Islet precursor cell (in vitro differentiated cells): Measurements from ENCODE around the gene RALA.

Experiments used
- DNase-seq: peaks from one replicate; pipeline ENCODE4 v3.0.0-alpha.2; 2018

Gene RALA

DNA sequence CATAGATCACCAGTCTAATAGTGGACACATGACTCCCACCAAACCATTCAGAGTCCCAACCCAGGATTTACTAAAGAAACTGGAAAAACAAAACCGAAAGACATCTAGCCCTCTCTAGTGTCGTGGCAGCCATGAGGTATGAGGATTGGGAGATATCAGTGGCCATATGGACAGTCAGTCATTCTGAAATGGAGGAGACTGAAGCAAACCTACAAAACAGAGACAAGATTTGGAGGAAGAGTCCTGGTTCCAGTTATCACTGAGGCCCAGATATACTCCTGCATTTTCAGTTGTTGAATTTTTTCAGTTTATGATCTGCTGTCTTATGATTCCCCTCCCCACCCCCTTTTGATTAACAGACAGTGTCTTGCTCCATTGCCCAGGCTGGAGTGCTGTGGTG is 9.1 kb upstream of the RALA start:
- no peak for DNase-seq

DNA sequence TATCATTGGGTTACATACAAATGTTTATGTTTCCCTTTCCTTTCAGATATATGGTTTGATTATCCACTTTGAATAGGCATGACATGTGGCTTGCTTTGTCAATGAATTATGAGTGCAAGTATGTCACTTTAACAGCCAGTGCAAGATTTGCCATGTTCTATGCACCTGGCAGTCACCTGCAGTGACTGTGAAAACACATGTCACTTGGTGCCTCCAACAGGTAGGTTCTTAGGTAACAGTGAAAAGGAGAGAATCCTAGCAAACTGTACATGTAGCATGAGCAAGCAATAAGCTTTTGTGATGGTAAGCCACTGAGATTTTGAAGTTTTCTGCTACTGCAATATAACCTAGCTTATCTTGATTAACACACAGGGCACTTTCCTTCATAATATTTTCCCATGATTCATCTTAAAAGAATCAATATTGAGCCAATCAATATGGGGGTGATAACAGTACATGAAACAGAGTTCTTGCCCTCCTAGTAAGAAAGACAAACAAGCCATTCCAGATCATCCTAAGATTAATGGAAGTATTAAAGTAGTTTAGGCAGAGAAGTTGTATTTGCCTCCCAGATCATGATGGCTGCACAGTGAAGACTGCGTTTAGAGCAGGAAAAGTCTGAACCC is 7.9 kb upstream of the RALA start:
- no peak for DNase-seq

DNA sequence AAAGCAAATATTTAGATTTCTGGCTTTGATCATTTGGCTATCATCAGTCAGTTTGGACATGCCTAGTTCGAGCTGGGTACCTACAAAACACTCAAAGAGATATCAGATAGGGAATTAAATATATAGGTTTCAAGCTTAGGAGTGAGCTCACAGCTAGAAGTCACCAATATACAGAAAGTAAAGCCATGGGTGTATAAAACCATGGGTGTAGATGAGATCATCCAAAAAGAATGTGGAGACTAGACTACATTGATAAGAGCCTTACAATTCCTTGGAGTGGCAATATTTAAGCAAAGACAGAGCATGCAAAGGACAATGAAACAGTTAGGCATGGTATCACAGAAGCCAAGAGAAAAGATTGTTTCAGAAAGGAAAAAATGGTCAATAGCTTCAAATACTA is 7.2 kb upstream of the RALA start:
- DNase-seq, result no peak

DNA sequence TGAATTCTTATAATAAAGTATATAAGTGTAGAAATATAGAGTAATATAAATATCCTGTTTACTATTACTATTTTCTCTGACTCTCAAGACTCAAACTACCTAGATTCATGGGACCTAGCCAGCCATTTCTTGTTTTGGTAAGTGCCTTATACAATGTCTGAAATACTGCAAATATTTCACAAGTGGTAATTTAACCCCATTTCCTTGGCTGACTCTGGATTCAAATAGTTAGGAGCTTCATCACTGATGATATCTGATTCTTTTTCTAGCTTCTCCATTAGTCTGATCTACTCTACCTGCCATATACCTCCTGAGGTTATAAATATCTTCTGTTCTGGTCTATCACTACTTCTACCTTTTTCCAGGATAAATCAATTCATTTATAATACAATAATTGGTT is 6.4 kb upstream of the RALA start:
- no peak for DNase-seq

DNA sequence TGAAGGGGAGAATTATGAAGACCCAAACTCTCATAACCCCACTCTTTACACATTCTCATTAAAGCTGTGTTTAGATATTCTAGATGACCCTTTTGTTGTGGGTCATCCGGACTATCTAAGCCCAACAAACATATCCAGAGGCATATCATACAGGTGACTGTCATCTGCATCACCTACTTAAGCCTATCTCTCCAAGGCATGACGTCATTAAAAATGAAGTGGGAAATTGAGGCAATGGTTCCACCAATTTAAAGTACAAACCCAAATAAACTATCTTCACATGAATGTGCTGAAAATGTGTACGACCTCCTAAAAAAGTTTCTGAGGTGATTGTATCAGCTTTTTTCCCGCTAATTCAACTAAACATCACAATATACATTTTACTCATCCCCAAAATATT is 4.5 kb upstream of the RALA start:
- DNase-seq, result no peak

DNA sequence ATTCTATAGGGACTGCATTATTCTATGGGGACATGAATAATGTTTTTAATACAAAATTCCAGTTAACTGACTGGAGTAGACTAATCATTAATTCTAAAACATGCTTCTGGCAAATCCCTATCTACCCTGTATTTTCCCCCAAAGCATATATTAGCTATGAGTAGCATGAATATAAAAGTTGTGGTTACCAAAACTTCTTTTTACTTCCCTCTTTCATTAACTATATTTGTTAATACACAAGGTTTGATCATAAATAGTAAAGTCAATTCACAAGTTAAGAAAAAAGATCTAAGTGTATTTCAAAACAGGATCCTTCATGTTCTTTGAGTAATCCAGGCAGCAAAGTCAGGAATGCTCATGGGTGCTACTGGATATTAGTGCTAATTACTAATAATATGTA is 2.9 kb upstream of the RALA start:
- DNase-seq, result no peak

DNA sequence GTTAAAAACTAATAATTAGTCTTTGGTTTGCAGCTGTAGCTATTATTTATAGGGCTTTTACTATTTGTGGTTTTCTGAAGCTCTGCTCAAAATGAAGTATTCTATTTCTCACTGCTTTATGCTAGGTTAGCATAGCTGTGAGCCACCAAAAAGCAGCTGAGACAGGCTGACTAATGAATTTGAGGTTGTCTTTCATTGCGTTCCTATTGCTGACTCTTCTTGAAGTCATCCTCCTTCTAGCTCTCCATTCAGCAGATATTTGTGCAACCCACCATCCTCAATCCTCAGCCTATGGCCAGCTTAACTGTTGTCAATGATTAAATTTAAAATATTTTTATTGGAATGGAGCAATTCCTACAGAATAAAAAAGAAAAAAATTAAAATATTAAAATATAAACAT is 2.1 kb upstream of the RALA start:
- DNase-seq, result no peak

DNA sequence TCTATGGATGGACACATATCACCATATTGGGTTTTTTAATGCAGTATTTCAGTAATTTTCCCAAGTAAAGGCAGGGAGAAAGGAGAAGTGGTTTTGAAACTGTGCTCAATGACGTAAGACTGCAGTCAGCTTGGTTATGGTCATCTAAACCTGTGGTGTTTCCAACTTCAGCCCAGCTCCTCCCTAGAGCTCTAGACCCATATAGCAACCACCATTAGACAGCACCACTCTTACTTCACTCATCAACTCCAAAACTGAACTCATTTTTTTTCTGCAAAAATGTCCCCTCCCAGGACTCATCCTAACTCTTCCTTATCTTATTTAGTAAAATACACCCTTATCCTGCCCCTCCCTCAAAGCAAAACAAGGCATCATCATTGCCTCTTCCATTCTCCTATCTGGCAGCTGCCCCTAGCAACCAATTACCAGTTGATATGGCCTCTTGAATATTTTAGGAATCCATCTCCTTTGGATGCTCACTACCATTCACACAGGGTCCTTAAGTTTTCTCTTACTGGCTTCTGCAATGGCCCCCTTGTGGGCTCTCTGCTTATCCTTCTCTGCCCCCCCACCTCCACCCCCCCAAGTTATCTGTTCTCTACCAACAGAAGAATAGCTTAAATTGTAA is 1.5 kb upstream of the RALA start:
- DNase-seq, result no peak

DNA sequence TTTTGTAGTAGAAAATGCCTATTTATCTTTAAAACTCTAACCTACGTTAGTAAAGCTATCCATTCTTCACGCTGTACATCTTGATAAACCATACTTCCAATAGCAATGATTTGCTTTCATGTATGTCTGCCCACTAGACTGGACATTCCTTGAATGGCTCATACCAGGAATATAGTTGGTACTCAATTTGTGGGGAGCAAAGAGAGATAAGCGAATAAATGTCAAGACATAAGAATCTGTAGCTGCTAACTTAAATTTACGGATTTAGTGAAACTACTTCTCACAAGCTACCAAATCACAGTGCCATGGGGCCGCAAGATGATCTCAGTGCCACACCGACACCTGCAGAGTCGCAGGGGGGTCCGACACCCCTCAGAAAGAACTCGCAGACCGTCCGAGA is 763 bp upstream of the RALA start:
- no peak for DNase-seq

DNA sequence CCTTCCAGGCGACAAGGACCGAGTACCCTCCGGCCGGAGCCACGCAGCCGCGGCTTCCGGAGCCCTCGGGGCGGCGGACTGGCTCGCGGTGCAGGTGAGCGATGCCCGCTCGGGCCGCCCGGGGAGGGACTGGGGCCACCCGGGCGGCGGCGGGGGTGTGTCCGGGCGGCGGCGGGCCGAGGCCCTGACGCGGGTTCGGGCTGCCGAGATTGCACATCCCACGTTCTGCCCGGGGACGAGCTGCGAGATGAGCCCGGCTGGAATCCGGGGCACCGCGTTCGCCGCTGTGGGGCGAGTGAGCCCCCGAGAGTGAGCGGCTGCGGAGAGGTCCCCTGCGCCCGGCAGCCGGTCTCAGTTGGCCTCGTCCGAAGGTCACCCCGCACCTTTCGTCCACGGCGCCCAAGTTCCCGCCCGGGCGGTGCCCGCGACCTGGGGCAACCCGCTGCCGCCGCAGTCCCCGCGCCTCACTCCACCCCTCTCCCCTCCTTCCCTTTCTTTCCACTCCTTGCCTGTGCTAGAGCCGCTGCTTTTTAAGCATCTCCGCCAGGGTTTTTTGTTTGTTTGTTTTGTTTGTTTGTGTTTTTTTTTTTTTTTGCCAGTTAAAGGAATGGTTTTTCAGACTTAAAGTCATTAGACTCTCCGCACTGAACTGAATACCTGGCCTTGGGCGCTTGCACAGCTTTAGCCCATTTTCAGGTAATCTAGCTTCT is 515 bp downstream of the RALA start:
- peak; percentile 54 for DNase-seq

DNA sequence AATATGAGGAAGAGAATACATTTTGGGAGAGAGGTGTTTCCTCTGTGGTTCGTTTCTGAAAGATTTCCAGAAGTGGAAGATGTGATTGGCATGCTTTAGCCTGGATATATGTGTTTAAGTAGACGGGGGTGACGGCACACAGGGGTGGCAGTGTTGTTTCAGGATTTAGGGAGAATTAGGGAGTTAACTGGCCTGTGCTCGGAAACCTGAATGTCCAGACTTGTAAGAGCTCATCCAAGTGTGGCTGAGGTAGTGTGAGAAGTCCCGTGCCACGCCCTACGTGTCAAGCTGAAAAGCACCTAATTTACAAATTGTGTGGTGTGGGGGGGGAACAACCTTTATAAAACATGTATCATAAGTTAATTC is 1.1 kb downstream of the RALA start:
- no peak for DNase-seq

DNA sequence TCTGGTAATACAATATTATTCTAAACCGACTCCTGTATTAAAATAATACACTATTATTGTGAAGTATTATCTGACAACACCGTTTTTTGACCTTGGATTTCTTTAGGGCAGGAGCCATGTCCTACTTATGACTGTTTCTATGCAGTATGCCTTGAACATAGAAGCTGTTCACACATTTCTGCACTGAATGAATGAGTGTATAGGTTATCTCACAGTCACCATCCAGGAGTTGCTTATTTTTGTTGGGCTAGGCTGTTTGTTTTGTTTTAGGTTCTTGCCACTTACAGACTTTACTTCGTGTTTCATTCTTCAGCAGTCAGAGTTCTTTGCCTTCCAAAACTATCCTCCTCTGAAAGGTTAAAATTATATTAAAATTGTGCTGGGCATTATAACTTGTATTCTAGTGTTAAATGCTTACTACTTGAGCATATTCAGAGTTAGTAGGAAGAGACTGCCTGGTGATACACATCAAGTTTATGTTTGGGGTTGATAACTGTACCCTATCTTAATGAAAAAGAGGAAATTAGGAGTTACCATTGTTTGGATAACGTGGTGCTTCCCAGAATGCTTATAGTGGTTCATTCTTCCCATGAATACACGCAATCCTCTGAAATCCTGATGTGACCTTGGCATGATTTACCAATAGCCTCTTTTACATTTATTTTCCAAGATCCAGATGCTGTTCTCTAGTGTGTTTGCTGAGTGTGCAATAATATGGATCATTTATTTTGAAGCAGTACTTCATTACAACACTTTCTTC is 1.7 kb downstream of the RALA start:
- no peak for DNase-seq

DNA sequence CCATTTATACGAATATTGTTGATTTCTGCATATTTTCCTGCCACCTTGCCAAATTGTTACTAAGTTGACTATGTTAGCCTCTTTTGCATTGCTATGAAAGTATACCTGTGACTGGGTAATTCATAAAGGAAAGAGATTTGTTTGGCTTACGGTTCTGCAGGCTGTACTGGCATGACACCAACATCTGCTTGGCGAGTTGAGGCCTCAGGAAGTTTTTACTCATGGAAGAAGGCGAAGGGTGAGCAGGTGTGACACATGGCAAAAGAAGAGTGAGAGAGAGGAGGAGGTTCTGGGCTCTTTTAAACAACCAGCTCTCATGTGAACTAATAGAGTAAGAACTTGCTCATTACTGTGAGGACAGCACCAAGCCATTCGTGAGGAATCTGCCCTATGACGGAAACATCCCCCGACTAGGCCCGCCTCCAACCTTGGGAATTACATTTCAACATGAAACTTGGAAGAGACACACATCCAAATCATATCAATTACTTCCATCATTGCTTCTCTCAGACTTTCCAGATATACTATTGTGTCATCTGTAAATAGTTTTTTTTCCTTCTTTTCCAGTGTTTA is 8.4 kb downstream of the RALA start:
- DNase-seq, result no peak

DNA sequence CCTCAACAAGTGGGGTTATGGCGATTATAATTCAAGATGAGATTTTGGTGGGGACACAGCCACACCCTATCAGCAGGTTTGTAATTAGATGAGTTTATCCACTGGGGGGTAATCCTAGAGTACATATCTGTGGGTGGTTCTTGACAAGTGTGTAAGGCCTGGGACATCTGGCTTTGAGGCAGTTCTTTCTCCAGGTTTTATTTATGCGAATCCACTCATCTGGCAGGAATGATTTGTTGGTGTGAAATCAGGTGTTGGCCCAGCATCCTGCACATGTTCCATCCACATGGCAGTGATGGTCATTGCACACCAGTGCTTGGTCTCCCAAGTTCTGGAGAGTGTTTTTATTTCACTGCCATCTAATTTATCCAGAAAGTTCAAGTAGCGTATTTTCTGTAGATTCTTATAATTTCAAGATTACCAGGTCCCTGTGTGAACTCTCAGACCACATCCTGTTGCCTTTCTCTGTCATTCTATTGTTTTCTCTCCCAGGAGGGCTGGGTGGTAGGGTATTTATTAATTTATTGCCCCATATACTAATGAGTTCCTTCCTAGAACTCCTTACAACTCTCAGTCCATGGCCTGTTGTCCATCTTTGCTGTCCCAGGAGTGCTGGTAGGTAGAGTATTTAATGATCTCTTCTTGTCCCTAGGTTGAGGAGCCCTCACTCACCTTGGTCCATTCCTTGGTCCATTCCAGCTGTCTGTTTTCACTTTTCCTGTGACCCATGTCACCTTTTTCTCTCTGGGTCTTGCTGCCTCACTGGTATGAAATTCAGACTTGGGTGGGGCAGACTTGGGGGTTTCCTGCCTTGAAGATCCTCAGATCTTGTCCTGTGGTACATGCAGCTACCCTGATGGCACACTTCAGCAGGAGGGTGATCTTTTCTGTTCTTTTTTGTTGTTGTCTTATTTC is 10.4 kb downstream of the RALA start:
- no peak for DNase-seq

DNA sequence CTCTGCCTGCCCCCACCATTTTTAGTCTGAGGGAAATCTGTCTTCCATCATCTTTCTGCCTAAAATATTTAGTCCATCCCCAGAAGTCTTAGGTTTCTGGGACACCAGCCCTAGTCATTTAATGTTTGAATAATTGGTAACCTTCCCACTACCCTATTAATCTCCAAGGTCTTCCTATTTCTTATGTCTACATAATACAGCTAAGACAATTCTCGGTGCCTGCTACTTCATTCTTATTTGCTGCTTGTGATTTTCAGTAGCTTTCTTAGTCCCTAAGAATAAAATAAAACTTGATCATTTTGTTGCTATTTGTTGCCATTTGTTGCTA is 11.1 kb downstream of the RALA start:
- DNase-seq, result no peak

DNA sequence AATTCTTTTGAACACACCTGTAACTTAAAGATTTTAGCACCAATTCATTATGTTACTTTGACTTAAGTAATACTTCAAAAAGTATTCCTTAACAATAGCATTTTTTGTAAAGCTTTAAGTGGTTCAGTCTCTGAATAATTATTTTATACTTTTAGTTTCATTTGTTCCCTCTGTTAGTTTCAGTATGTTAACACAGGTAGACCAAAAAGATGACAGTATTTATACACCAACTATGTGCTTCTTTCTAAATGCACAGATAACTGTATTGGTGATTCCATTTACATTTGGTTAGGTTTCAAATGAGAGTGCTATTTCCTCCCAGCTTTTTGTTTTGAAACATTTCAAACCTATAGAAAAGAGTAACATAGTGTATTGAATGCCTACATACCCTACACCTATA is 14.0 kb downstream of the RALA start:
- no peak for DNase-seq

DNA sequence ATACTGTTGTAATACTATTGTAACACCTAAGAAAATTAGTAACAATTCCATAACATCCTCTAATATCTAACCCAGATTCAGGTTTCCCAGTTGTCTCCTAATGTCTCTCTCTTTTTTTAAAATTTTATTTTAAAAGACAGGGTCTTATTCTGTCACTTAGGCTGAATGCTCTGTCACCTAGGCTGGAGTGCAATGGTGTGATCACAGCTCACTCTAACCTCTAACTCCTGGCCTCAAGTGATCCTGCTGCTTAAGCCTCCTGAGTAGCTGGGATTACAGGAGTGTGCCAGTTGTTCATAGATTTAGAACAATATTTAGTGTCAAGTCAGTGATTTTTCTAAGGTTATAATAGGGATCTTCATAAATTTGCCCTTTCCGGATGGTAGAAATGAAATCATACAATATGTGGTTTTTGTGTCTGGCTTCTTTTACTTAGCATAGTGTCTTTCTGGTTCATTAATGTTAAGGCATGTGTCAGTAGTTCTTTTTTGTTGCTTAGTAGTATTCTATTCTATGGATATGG is 14.7 kb downstream of the RALA start:
- no peak for DNase-seq

DNA sequence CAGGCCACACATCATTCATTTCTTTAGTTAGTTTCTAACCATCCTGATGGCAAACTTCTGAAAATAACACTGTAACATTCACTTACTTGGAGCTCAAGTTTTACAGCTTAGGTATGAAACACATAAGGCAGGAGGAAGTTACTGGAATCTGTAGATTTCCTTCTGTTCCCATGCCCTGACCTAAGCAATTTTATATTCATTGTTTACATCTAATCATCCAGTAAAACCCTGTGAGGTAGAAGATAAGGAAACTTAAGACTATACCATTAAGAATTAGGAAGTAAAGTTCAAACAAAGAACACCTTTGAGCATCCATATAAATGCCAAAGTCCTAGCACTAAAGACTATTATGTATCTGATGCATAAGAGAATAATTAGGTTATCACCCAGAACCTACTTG is 19.5 kb downstream of the RALA start:
- DNase-seq, result no peak

DNA sequence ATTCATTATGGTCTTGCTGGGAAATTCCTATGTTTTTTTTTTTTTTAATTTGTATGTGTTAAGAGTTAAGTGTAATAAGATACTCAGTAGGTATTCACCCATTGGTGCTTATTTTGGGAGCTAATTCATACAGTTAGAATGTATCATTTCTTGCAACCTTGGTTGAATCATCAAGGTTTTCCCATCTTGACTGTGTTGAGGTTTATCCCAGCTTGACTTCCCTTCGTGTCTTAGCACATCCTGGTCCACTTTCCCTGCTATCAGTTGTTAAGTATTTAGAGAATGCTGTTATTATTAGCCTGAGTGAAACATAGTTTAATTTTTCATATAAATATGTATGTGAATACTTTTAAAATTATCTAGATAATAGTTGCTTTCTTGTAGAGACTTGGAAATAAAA is 20.8 kb downstream of the RALA start:
- no peak for DNase-seq

DNA sequence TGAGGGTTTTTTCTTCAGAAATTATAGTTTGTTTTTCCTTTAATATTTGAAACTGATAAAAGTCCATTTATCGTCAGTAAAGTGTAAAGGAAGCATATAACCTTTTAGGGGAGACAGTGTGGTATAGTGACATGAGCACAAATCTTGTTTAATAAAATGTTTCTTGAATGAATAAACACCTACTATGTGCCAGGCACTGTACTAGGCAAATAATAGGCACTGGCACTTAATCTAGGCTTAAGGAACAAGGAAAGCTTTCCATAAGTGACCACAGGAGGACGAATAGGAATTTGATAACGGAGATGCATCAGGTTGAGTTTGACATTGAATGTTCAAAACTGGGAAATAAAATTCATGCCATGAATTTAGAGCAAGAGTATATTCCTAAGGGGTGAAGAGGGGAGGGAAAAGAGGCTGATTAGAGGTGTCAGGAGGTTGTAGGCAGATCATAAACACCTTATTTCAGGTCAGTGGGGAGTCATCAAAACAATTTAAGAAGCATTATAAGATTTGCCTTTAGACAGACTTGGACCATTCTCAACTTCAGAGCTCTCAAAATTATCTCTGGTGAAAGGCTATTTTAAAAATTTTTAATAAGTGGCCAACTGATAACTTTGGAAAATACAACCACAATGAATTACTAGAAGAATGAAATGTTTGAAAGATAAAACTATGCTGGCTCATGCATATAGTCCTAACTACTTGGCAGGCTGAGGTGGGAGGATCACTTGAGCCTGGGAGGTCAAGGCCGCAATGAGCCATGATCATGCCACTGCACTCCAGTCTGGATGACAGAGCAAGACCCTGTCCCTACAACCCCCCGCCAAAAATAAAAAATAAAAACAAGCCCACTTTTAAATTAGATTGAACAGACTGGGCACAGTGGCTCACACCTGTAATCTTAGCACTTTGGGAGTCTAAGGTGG is 22.4 kb downstream of the RALA start:
- DNase-seq, result no peak

DNA sequence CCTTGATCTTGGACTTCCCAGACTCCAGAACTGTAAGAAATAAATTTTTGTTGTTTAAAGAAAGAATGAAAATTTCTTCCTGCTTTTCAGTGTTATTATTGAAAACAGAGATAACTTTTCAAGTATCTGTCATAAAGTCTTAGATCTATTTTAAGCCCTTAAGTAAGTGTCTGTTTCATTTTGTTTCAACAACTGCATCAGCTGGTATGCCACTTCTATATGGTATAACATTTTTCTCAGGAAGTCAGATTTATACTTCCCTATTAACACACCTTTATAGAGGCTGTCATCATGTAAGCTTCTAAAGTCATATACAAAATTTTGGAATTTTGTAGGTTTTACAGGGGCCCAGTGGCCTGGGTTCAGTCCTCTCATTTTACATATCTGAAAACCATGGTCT is 24.4 kb downstream of the RALA start:
- DNase-seq, result no peak
